Calu3 (cell line): ENCODE measurements around the gene ENTREP3. TPM values are rescaled to one million over a fixed set of nuclear protein-coding genes. Genes with fewer than 3 reads are reported as not detected.

Source experiments
- BruUV-seq: library from RNA; stranded (reverse); fragments of 400-500 nt; replicated peaks from 2 replicates; lab custom pipeline; 2021; lab: Mats Ljungman, UMichigan
- CTCF ChIA-PET: fragments of 300-600 bp; sonication (Branson Sonifier 250); formaldehyde crosslinking; loops from one replicate; lab custom pipeline; 2022; ENCODE audit warnings: antibody characterized with exemption; lab: Charles Lee
- DNase-seq: peaks from one replicate; pipeline ENCODE4 v3.0.0; 2022
- H3K27ac Mint-ChIP-seq: one replicate; pipeline ENCODE4 v1.8.0; 2022; ENCODE audit warnings: mixed read lengths; ENCODE audit not compliant: unreplicated experiment
- H3K27me3 Mint-ChIP-seq: one replicate; pipeline ENCODE4 v1.8.0; 2022; ENCODE audit warnings: mixed read lengths; ENCODE audit not compliant: unreplicated experiment
- H3K36me3 Mint-ChIP-seq: one replicate; pipeline ENCODE4 v1.8.0; 2022; ENCODE audit warnings: mild to moderate bottlenecking, moderate library complexity, mixed read lengths; ENCODE audit not compliant: insufficient read depth, unreplicated experiment
- H3K4me1 Mint-ChIP-seq: one replicate; pipeline ENCODE4 v1.8.0; 2022; ENCODE audit warnings: mild to moderate bottlenecking, low read depth, mixed read lengths; ENCODE audit not compliant: unreplicated experiment
- H3K4me3 Mint-ChIP-seq: one replicate; pipeline ENCODE4 v1.8.0; 2022; ENCODE audit warnings: mild to moderate bottlenecking, low read depth, moderate library complexity, mixed read lengths; ENCODE audit not compliant: unreplicated experiment
- H3K9me3 Mint-ChIP-seq: one replicate; pipeline ENCODE4 v1.8.0; 2022; ENCODE audit warnings: low read depth, mixed read lengths; ENCODE audit not compliant: unreplicated experiment
- intact Hi-C: fragments of 100-400 bp; cut with micrococcal nuclease; formaldehyde crosslinking; loops from one replicate; pipeline ENCODE4 v1.10.0; 2022; ENCODE audit not compliant: unreplicated experiment
- total RNA-seq: library from RNA; stranded (reverse); gene quantifications from 2 replicates; pipeline ENCODE4 v1.2.3, GENCODE V29; 2022
- TF ChIP-seq, protein P1 (sequence below): fragments of 200-600 bp; IDR thresholded peaks from one replicate; pipeline ENCODE4 v1.8.0; 2022; ENCODE audit warnings: antibody characterized with exemption; ENCODE audit not compliant: unreplicated experiment

The ENTREP3 gene
- total RNA-seq, 1 experiment from 2014 or later = 25.2 TPM

DNA sequence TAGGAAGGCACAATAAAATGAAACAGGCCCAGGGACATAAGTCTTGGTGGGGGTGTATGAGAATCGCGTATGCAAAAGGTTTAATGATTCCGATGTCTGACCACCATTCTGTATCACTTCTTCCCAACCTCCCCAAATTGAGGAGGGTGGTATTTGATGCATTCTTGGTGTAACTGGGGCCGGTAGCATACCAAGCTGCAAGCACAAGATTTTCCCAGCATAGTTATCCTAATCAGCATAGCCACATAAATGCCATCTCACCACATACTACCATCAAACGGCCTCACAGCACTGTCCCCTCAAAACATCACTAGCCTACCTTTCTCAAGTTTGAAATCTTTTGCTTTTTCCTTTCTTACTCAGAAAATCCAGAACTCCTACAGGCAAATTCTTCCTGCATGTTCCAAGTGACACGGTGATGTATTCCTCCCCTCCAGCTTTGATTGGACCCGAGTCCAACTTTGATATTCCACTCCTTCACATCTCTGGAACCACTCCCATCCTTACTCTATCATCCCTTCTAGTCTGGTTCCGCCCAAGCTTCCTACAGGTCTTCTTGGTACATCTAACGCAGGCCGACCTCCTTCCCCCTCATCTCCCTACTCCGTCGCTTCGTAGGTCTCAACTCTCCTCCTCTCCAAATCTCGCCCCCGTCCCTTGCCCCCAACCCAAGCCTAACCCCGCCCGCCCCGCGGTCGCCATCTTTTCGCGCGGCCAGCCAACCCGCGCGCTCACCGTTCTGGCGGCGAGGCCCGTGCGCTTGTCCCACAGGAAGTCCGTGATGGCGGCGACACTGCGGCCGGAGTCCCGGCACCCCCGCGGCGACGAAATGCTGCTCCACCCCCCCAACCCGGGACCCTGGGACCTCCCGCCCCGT, 17.4 kb upstream of the ENTREP3 start:
- Mint-ChIP-seq H3K4me3 (peak overlapping the region; percentile 86), H3K27ac (peak overlapping the region; percentile 55), H3K27me3 (no peaks in the 10 kb centered on the region), H3K4me1 (peaks cover 17% of the 10 kb centered on the region), H3K9me3 (no peaks in the 10 kb centered on the region), H3K36me3 (peaks cover 73% of the 10 kb centered on the region)
- DNase-seq = no peak
- TF ChIP-seq, protein P1, sequence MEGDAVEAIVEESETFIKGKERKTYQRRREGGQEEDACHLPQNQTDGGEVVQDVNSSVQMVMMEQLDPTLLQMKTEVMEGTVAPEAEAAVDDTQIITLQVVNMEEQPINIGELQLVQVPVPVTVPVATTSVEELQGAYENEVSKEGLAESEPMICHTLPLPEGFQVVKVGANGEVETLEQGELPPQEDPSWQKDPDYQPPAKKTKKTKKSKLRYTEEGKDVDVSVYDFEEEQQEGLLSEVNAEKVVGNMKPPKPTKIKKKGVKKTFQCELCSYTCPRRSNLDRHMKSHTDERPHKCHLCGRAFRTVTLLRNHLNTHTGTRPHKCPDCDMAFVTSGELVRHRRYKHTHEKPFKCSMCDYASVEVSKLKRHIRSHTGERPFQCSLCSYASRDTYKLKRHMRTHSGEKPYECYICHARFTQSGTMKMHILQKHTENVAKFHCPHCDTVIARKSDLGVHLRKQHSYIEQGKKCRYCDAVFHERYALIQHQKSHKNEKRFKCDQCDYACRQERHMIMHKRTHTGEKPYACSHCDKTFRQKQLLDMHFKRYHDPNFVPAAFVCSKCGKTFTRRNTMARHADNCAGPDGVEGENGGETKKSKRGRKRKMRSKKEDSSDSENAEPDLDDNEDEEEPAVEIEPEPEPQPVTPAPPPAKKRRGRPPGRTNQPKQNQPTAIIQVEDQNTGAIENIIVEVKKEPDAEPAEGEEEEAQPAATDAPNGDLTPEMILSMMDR = no peak
- intact Hi-C loops = no loop called here
- BruUV-seq = TSS peak; percentile 74
- CTCF ChIA-PET = interaction anchor here (0.5 to 1.6 kb wide), 8 partner anchors 13 to 558 kb away, joined by 3 to 11 read pairs (median 5); partner anchors contain the start of genes FDPS and KRTCAP2

DNA sequence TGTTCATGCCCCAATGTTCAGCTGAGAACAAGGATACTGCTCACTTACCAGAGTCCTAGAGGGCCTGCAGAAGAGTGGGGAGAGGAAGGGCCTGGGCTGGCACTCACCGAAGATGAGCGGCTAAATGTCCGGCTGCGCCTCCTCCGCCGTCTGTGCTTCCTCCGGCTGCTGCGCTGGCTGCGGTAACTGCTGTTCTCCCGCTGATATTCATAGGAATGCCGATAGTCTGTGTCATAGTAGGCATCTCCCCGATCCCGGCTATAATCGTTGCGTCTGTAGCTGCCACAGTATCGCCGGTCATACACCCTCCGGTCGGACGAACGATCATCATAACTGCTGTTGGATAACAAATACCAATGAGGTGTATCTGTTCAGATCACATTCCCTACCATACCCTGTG, 14.1 kb upstream of the ENTREP3 start:
- CTCF ChIA-PET = no interaction called here
- TF ChIP-seq, protein P1 = no peak
- Mint-ChIP-seq H3K27me3 (no peaks in the 10 kb centered on the region), H3K4me1 (peaks cover 6% of the 10 kb centered on the region), H3K4me3 (no peak overlapping the region), H3K36me3 (peaks cover 80% of the 10 kb centered on the region), H3K27ac (no peak overlapping the region), H3K9me3 (no peaks in the 10 kb centered on the region)
- intact Hi-C loops = no loop called here
- DNase-seq = no peak
- BruUV-seq = no TSS peak

DNA sequence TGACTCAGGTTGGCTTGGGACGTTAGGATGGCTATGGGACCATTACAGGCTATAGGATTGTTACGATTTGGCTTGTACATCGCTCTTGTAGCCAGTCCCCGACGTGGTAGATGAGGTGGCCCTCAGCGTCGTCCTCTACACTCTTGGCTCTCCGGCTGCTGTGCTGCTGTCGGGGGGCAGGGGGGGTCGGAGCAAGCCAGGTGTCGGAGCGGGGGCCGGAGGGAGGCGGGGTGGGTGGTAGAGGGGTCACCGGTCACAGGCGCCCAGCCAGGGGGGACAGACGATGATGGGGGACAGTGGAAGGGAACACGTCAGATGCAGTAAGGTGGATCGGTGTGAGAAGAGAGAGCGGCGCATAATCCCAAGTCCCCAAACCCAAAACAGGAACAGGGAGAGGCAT, 13.3 kb upstream of the ENTREP3 start:
- no peaks in the 10 kb centered on the region for H3K27me3 Mint-ChIP-seq
- no peak for DNase-seq
- no TSS peak for BruUV-seq
- H3K4me3 Mint-ChIP-seq = no peak overlapping the region
- CTCF ChIA-PET = no interaction called here
- intact Hi-C loops = no loop called here
- TF ChIP-seq, protein P1 = no peak
- H3K27ac Mint-ChIP-seq = no peak overlapping the region
- peaks cover 6% of the 10 kb centered on the region for H3K4me1 Mint-ChIP-seq
- H3K9me3 Mint-ChIP-seq = no peaks in the 10 kb centered on the region
- H3K36me3 Mint-ChIP-seq = peaks cover 82% of the 10 kb centered on the region

DNA sequence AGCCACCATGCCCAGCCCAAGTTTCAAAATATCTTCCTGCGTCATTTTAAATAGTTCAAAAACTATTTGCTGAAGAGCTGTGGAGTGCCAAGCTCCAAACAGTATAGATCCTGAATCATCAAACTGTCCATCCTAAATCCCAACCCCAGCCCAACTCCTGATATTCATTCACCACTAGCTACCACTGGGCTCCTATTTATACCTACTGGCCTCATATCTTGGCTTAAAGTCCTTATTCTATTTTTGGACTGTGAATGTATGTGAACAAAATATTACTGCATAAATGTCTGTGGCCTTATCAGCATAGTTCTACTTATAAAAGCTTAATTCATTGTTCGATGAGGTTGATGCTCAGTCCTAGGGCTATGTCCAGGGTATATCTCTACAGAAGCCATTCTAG, 12.1 kb upstream of the ENTREP3 start:
- H3K9me3 Mint-ChIP-seq = no peaks in the 10 kb centered on the region
- H3K4me1 Mint-ChIP-seq = peaks cover 6% of the 10 kb centered on the region
- H3K27me3 Mint-ChIP-seq = no peaks in the 10 kb centered on the region
- intact Hi-C loops = no loop called here
- no peak for DNase-seq
- peaks cover 82% of the 10 kb centered on the region for H3K36me3 Mint-ChIP-seq
- TF ChIP-seq, protein P1 = no peak
- BruUV-seq = no TSS peak
- CTCF ChIA-PET = no interaction called here
- H3K27ac Mint-ChIP-seq = peak overlapping the region; percentile 5
- no peak overlapping the region for H3K4me3 Mint-ChIP-seq
